8988T (cell line): ENCODE results near the gene C1orf116.

Experiments
- DNase-seq: peaks from one replicate; pipeline ENCODE4 v3.0.0; 2011

The C1orf116 gene

GRCh38 chr1:207032528-207033017, at the start of gene C1orf116:
Gene C1orf116 (minus strand): TSS chr1:207032756. CDS start chr1:207027598, 5,158 bp downstream.
- no peak for DNase-seq

- DNase-seq = no peak
These were observed 49.2 kb upstream of the C1orf116 start for GRCh38 chr1:207081806-207082205.

- DNase-seq = no peak
These were observed 48.5 kb upstream of the C1orf116 start for GRCh38 chr1:207081088-207081487.

- no peak for DNase-seq
These were observed 47.2 kb upstream of the C1orf116 start for GRCh38 chr1:207079706-207080241.

GRCh38 chr1:207078578-207079132, 46.1 kb upstream of the C1orf116 start:
- DNase-seq = no peak

- no peak for DNase-seq
These were observed 45.2 kb upstream of the C1orf116 start for GRCh38 chr1:207077470-207078377.

GRCh38 chr1:207077012-207077411, 44.5 kb upstream of the C1orf116 start:
- DNase-seq = no peak

- DNase-seq = no peak
These were observed 43.8 kb upstream of the C1orf116 start for GRCh38 chr1:207076181-207076955.

- no peak for DNase-seq
These were observed 41.6 kb upstream of the C1orf116 start for GRCh38 chr1:207073906-207074820.

GRCh38 chr1:207072233-207072632, 39.7 kb upstream of the C1orf116 start:
- DNase-seq = no peak

- DNase-seq = no peak
These were observed 38.9 kb upstream of the C1orf116 start for GRCh38 chr1:207071426-207071825.

GRCh38 chr1:207070811-207071210, 38.3 kb upstream of the C1orf116 start:
- DNase-seq = no peak

GRCh38 chr1:207069858-207070506, 37.4 kb upstream of the C1orf116 start:
- DNase-seq = no peak

- DNase-seq = no peak
These were observed 36.5 kb upstream of the C1orf116 start for GRCh38 chr1:207069061-207069460.

- DNase-seq = no peak
These were observed 35.1 kb upstream of the C1orf116 start for GRCh38 chr1:207067665-207068064.

- DNase-seq = no peak
These were observed 34.6 kb upstream of the C1orf116 start for GRCh38 chr1:207067185-207067584.

GRCh38 chr1:207064561-207064960, 32.0 kb upstream of the C1orf116 start:
- DNase-seq = no peak

- no peak for DNase-seq
These were observed 30.5 kb upstream of the C1orf116 start for GRCh38 chr1:207063014-207063413.

GRCh38 chr1:207062058-207062457, 29.5 kb upstream of the C1orf116 start:
- DNase-seq = no peak

- no peak for DNase-seq
These were observed 28.0 kb upstream of the C1orf116 start for GRCh38 chr1:207060596-207060995.

- DNase-seq = no peak
These were observed 27.3 kb upstream of the C1orf116 start for GRCh38 chr1:207059881-207060280.
